Measurements from ENCODE around the gene MAML2. TPM values are rescaled to one million over a fixed set of nuclear protein-coding genes. Genes with fewer than 3 reads are reported as not detected.

The MAML2 gene
- total RNA-seq, 1 experiment from 2014 or later: 22.7 TPM

- no peak for DNase-seq
- Mint-ChIP-seq H3K4me3 (ENCODE audit: low read depth, unreplicated experiment) (no peak overlapping the region), H3K4me1 (ENCODE audit: low read depth, unreplicated experiment) (peaks cover 30% of the 10 kb centered on the region), H3K27ac (ENCODE audit: unreplicated experiment) (peak overlapping the region; percentile 30), H3K36me3 (ENCODE audit: insufficient read depth, unreplicated experiment) (peaks cover 16% of the 10 kb centered on the region), H3K9me3 (ENCODE audit: low read depth, unreplicated experiment) (no peaks in the 10 kb centered on the region), H3K27me3 (ENCODE audit: unreplicated experiment) (no peaks in the 10 kb centered on the region)
- TF ChIP-seq CTCF (IDR thresholded peaks at IDR 0.05; ENCODE audit: unreplicated experiment): no peak
- no TSS peak for BruUV-seq (replicated peaks)
- intact Hi-C loops (cut with micrococcal nuclease; ENCODE audit: unreplicated experiment): no loop called here
- CTCF ChIA-PET: interaction anchor here (0.6 kb wide), 1 partner anchor 22 kb away, joined by 3 read pairs; no protein-coding TSS in a partner anchor
Observed at GRCh38 chr11:96264364-96264763, 78.6 kb downstream of the MAML2 start.

- no peaks in the 10 kb centered on the region for H3K27me3 Mint-ChIP-seq (ENCODE audit: unreplicated experiment)
- intact Hi-C loops (cut with micrococcal nuclease; ENCODE audit: unreplicated experiment): no loop called here
- peaks cover 21% of the 10 kb centered on the region for H3K36me3 Mint-ChIP-seq (ENCODE audit: insufficient read depth, unreplicated experiment)
- H3K9me3 Mint-ChIP-seq (ENCODE audit: low read depth, unreplicated experiment): no peaks in the 10 kb centered on the region
- TF ChIP-seq CTCF (IDR thresholded peaks at IDR 0.05; ENCODE audit: unreplicated experiment): no peak
- H3K27ac Mint-ChIP-seq (ENCODE audit: unreplicated experiment): peak overlapping the region; percentile 27
- CTCF ChIA-PET: interaction anchor here (0.9 to 1.7 kb wide), 2 partner anchors 76 to 80 kb away, joined by 3 to 9 read pairs; partner anchors contain the start of gene MAML2
- H3K4me3 Mint-ChIP-seq (ENCODE audit: low read depth, unreplicated experiment): no peak overlapping the region
- no TSS peak for BruUV-seq (replicated peaks)
- peaks cover 38% of the 10 kb centered on the region for H3K4me1 Mint-ChIP-seq (ENCODE audit: low read depth, unreplicated experiment)
- no peak for DNase-seq
Observed at GRCh38 chr11:96263238-96263763, 79.7 kb downstream of the MAML2 start.

DNA sequence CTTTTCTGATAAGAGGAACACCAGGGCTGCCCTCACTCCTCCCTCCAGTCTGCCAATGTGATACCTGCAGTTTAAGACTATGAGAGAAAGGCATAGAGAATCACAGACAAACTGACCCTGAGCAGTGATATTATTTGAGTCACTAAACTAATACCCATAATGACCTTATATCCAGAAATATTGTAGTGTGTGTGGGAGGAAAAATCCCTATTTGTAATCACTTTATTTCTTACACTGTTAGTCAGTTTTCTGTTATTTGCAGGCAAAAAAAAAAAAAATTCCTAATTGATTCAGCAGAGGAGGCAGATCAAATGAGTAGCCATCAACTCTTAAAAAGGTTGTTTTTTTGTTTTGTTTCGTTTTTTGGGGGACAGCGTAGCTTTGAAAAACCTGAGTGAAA lies 82.5 kb downstream of the MAML2 start:
- Mint-ChIP-seq H3K27ac (ENCODE audit: unreplicated experiment) (no peak overlapping the region), H3K9me3 (ENCODE audit: low read depth, unreplicated experiment) (peaks cover 2% of the 10 kb centered on the region), H3K27me3 (ENCODE audit: unreplicated experiment) (no peaks in the 10 kb centered on the region), H3K4me1 (ENCODE audit: low read depth, unreplicated experiment) (peaks cover 56% of the 10 kb centered on the region), H3K4me3 (ENCODE audit: low read depth, unreplicated experiment) (no peak overlapping the region), H3K36me3 (ENCODE audit: insufficient read depth, unreplicated experiment) (peaks cover 16% of the 10 kb centered on the region)
- intact Hi-C loops (cut with micrococcal nuclease; ENCODE audit: unreplicated experiment): no loop called here
- no TSS peak for BruUV-seq (replicated peaks)
- CTCF ChIA-PET: no interaction called here
- no peak for TF ChIP-seq CTCF (IDR thresholded peaks at IDR 0.05; ENCODE audit: unreplicated experiment)
- DNase-seq: no peak

DNA sequence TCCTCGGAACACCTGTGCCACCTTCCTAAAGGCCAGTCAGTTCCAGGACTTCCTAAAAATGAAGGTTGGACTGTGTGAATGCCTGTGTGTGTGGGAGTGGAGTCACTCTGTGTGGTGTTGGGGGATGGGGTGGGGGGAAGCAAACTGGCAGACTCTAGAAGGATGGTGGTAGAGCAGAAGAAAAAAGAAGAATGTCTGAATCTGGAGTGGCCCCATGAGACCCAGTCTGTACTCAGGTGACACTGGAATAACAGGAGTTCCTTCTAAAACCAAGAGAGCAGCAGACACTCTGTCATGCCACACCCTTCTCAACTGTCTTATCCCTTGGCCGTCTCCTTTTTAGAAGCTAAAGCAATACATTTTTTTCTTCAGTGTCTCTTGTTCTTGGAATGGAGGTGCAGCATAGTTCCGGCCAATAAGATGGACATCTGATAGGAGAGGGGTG lies 82.9 kb downstream of the MAML2 start:
- H3K9me3 Mint-ChIP-seq (ENCODE audit: low read depth, unreplicated experiment): peaks cover 2% of the 10 kb centered on the region
- CTCF ChIA-PET: no interaction called here
- no peaks in the 10 kb centered on the region for H3K27me3 Mint-ChIP-seq (ENCODE audit: unreplicated experiment)
- DNase-seq: no peak
- no peak overlapping the region for H3K4me3 Mint-ChIP-seq (ENCODE audit: low read depth, unreplicated experiment)
- TF ChIP-seq CTCF (IDR thresholded peaks at IDR 0.05; ENCODE audit: unreplicated experiment): no peak
- BruUV-seq (replicated peaks): no TSS peak
- H3K27ac Mint-ChIP-seq (ENCODE audit: unreplicated experiment): no peak overlapping the region
- H3K36me3 Mint-ChIP-seq (ENCODE audit: insufficient read depth, unreplicated experiment): peaks cover 16% of the 10 kb centered on the region
- intact Hi-C loops (cut with micrococcal nuclease; ENCODE audit: unreplicated experiment): no loop called here
- H3K4me1 Mint-ChIP-seq (ENCODE audit: low read depth, unreplicated experiment): peaks cover 56% of the 10 kb centered on the region

All from Calu3 (cell line).